ENCODE results near the gene NUP54.

DNA sequence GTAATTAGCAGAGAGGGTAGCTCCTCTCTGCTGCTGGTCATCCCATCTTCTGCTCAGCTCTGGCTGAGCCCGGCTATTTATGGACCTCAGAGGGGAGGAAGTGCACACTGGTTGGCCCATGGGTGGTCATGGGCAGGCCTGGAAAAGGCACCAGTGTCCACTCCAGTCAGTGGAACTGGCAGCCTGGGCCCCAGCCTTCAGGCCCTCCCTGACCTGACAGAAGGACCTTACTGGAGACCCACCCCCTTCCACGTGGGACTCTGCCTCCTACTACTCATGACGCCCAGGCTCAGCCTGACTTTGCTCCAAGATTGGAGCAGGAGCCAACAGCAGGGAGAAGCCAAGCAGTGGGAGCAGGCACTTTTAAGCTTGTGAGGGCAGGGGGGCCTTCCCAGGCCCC is 81.7 kb downstream of the NUP54 start:
- TF ChIP-seq POLR2AphosphoS5 (IDR thresholded peaks at IDR 0.05; ENCODE audit: low read depth) (no peak), CTCF (IDR thresholded peaks at IDR 0.05; ENCODE audit: insufficient read depth, low read length) (no peak)

All from HL-60 (cell line).